Limb (tissue), 2 donors: ENCODE results near the gene MYBPC2.
"Not testable (repeated sequence)": the region's sequence is repeated elsewhere in the genome, so short reads cannot be mapped to it uniquely, and the experiment has no call there.

ENCODE experiments used
- DNase-seq, 2 donors: peaks; one replicate each; pipeline ENCODE4 v3.0.0-alpha.2; 2016; ENCODE audit errors: extremely low spot score in 2 of 2

MYBPC2 gene

GRCh38 chr19:50432221-50433028 lies at the start of gene MYBPC2:
Gene MYBPC2, plus strand, starts transcription at chr19:50432892. Its CDS starts 62 bp downstream, at chr19:50432954.
- peak; percentile 36 to 82 for DNase-seq

GRCh38 chr19:50383001-50383851 lies 49.5 kb upstream of the MYBPC2 start:
- peak in 1 of 2 donors; percentile 7 for DNase-seq

- DNase-seq: peak; percentile 97 to 99
Observed at GRCh38 chr19:50383852-50384684, 48.6 kb upstream of the MYBPC2 start, which contains the start of gene POLD1. Gene POLD1, plus strand, starts transcription at chr19:50384347. Its CDS starts 14,505 bp downstream, at chr19:50398852.

GRCh38 chr19:50384685-50385535 lies 47.8 kb upstream of the MYBPC2 start:
- DNase-seq: no peak

GRCh38 chr19:50387176-50387867 lies 45.4 kb upstream of the MYBPC2 start:
- no peak for DNase-seq

GRCh38 chr19:50387868-50388245 lies 44.8 kb upstream of the MYBPC2 start:
- no peak for DNase-seq

GRCh38 chr19:50390295-50390694 lies 42.4 kb upstream of the MYBPC2 start:
- not testable (repeated sequence) for DNase-seq

GRCh38 chr19:50390952-50391351 lies 41.7 kb upstream of the MYBPC2 start:
- DNase-seq: not testable (repeated sequence)

GRCh38 chr19:50392759-50393158 lies 39.9 kb upstream of the MYBPC2 start:
- no peak for DNase-seq

GRCh38 chr19:50393589-50393988 lies 39.1 kb upstream of the MYBPC2 start:
- DNase-seq: no peak

GRCh38 chr19:50394017-50394416 lies 38.7 kb upstream of the MYBPC2 start:
- no peak for DNase-seq

- DNase-seq: no peak
Observed at GRCh38 chr19:50398675-50399367, 33.9 kb upstream of the MYBPC2 start.

- DNase-seq: no peak
Observed at GRCh38 chr19:50399368-50399745, 33.3 kb upstream of the MYBPC2 start.

GRCh38 chr19:50401605-50402450 lies 30.9 kb upstream of the MYBPC2 start:
- DNase-seq: no peak

- no peak for DNase-seq
Observed at GRCh38 chr19:50402544-50403301, 30.0 kb upstream of the MYBPC2 start.

GRCh38 chr19:50406156-50406820 lies 26.4 kb upstream of the MYBPC2 start:
- DNase-seq: no peak

GRCh38 chr19:50406829-50407228 lies 25.9 kb upstream of the MYBPC2 start:
- no peak for DNase-seq
